ENCODE results near the gene NFKBIA.

DNA sequence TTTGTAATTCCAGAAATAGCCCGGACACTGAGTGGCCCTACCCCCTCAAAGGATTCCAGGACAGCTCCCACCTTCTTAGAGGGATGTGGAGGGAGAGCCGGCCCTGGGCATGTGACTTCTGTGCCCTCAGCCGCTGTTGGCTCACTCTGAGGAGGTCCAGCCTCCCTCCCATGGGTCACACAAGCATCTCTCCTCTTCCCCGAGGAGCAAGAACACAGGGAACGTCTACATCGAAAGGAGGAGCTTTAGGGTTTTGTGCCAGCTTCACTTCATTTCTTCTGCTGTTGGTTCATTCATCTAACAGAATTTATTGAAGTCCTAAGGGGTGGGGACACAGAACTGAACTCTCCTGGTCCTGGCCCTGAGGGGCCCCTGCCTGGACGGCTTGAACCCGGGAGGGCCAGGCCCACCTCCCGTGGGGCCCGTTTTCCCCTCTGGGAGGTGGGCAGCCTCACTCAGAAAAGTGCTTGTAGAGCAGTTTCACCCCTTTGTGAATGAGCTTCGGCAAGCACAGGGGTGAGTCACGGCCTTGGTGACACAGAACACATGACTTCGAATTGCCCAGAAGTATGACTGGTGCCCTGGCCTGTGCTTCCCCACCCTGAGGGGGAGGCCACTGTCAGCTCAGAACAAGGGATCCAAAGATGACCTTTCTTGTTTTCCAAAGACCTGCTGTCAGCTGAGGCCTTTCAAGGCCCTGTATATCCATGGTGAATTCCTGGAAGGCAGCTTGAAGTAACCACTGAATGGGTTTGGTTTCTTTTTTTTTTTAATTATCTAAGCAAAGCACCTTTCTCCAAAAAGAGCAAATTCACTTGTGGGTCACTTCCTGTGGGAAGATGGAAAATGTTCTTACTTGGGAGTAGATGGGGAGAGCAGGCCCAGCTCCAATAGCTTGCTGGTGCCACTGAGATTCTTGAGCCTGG is 39.2 kb downstream of the NFKBIA start:
- TF ChIP-seq, protein P1, sequence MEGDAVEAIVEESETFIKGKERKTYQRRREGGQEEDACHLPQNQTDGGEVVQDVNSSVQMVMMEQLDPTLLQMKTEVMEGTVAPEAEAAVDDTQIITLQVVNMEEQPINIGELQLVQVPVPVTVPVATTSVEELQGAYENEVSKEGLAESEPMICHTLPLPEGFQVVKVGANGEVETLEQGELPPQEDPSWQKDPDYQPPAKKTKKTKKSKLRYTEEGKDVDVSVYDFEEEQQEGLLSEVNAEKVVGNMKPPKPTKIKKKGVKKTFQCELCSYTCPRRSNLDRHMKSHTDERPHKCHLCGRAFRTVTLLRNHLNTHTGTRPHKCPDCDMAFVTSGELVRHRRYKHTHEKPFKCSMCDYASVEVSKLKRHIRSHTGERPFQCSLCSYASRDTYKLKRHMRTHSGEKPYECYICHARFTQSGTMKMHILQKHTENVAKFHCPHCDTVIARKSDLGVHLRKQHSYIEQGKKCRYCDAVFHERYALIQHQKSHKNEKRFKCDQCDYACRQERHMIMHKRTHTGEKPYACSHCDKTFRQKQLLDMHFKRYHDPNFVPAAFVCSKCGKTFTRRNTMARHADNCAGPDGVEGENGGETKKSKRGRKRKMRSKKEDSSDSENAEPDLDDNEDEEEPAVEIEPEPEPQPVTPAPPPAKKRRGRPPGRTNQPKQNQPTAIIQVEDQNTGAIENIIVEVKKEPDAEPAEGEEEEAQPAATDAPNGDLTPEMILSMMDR (IDR thresholded peaks at IDR 0.05; ENCODE audit: low read depth, low read length, poor library complexity, severe bottlenecking): no peak
- no peak for TF ChIP-seq EZH2phosphoT487 (IDR thresholded peaks at IDR 0.05; ENCODE audit: borderline replicate concordance, low read length)
